GM20431 (cell line): ENCODE measurements around the gene ADGRL3.
"Not testable (repeated sequence)": the region's sequence is repeated elsewhere in the genome, so short reads cannot be mapped to it uniquely, and the experiment has no call there.

Source experiments
- in situ Hi-C: fragments of 300-500 bp; cut with MseI, MboI; formaldehyde crosslinking; loops from one replicate; pipeline ENCODE4 v1.15.0; 2020; ENCODE audit warnings: low sequenced_read_pairs; ENCODE audit not compliant: unreplicated experiment

The ADGRL3 gene

DNA sequence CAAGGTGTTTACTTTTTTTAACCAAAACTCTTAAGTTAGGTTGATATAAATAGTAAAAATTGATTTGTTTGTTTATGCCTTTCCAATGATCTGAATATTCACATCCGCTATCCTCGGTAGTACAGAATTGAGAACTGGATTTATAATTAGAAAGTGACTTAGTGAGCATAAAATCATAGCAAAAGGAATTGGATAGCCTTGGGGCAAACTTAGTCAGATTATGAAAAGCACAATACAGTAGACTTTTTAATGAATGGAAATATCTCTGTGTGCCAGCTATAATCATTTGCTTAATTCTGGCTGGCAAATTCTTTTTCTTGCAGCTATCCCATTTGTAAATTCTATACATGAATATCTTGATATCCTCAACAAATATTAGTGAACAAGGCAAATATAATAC is 713.5 kb downstream of the ADGRL3 start:
- in situ Hi-C loops, result no loop called here

DNA sequence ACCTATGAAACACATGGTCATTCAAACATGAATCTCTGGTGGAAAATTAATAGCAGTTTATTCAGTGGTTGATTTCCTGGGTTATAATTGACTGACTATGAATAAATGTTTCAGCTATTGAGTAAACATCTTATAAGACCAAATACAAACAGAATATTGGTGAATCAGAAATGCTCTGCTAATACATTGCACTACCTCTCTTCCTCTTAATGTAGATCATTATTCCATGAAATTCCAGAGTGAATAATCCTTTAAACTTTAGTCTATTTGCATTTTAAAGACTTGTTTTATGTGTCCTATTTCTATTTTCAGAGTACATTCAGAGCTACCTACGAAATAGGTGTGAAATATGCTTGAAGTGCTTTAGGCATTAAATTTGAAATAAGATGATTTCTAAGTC is 715.4 kb downstream of the ADGRL3 start:
- in situ Hi-C loops, result no loop called here

DNA sequence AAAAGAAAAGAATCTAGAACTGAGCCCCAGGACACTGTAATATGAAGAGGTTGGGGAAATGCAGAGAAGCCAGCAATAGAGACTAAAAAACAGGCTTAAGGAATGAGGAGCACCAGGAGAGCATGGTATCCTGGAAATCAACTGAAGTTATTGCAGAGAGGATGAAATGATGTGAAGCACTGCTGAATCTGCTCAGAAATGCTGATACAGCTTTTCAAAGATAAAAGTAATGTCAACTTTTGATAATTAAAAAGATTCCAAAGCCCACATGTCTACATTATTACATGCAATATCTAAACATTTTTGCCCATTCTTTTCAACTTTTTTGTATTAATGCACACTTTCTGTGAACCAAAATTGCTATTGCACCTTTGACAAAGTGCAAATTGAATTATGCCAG is 718.4 kb downstream of the ADGRL3 start:
- in situ Hi-C loops, result no loop called here

- in situ Hi-C loops, result no loop called here
Observed at GRCh38 chr4:61918987-61919386, 718.9 kb downstream of the ADGRL3 start.

DNA sequence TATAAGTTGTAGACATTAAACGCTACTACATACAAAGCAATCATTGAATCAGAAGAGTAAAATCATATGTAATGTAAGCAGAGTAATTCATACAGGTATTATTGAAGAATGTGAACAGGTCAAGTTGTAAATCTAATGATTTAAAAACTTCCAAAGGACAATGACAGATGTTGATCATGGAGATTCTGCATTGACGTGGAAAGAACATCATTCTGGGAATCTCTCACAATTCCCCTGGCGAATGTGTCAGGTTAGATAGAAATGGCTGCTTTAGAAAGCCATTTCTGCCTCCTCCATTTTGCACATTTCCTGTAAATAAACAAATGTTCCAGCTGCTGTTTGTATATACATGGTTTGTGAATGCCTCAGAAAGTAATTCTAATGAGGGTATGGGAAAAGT is 719.4 kb downstream of the ADGRL3 start:
- in situ Hi-C loops, result no loop called here

DNA sequence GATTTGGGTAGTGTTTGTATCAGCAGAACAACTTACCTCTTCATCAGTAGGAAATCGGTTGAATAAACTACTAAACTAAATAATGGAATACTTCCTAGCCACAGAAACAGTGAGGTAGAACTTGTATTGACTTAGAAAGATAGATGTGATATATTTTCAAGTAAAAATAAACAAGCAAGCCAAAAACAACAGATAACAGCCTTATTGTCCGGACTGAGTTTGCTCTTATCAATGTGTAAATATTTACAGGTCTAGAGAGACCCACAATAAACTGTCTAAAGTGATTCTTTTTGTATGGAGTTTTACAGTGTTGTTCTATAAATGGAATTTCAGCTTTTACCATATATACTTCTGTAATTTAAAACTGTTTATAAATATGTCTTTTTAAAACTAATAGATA is 721.8 kb downstream of the ADGRL3 start:
- in situ Hi-C loops, result no loop called here

- in situ Hi-C loops, result no loop called here
Observed at GRCh38 chr4:61922766-61923165, 722.6 kb downstream of the ADGRL3 start.

- in situ Hi-C loops, result no loop called here
Observed at GRCh38 chr4:61923179-61923578, 723.1 kb downstream of the ADGRL3 start.

- in situ Hi-C loops, result no loop called here
Observed at GRCh38 chr4:61924131-61924530, 724.0 kb downstream of the ADGRL3 start.

DNA sequence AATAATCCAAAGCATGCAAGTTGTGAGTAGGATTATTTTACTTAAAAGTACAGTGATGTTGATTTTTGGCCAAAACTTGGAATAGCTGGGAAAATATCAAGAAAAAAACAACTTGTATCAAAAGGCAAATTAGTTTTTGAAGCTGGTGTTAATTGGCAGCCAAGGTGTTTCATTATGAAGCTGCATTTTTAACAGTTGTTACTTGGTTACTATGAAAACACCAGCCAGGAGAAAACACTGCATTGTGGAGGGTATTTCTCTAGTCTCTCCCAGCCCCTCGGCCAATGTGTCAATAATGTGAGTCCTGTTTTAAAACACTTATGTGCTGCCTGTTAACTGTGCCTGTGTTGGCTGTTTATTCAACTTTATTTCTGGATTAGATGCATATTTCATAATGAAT is 733.4 kb downstream of the ADGRL3 start:
- in situ Hi-C loops, result no loop called here

GRCh38 chr4:61934198-61934597 is 734.1 kb downstream of the ADGRL3 start:
- in situ Hi-C loops, result no loop called here

- in situ Hi-C loops, result no loop called here
Observed at GRCh38 chr4:61938250-61938846, 738.2 kb downstream of the ADGRL3 start.

DNA sequence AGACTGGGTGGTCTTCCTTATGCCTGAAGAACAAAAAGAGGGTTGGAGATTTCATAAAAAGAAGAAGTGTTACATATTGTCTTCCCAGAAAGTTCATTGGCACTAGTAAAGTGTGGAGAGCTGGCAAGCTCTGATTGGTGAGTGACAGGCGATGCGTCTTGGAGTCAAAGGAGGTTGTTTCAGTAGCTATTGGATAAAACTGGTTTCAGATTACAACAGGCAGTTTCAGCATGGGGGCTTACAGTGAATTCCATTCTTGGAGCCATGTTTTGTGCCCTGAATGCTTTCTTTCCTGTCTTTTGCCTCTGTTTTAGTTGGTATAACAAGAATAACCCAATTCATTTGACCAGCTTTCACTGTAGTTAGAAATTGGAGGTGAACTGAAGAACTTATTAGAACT is 750.5 kb downstream of the ADGRL3 start:
- in situ Hi-C loops, result no loop called here

- in situ Hi-C loops, result no loop called here
Observed at GRCh38 chr4:61953386-61953785, 753.3 kb downstream of the ADGRL3 start.

DNA sequence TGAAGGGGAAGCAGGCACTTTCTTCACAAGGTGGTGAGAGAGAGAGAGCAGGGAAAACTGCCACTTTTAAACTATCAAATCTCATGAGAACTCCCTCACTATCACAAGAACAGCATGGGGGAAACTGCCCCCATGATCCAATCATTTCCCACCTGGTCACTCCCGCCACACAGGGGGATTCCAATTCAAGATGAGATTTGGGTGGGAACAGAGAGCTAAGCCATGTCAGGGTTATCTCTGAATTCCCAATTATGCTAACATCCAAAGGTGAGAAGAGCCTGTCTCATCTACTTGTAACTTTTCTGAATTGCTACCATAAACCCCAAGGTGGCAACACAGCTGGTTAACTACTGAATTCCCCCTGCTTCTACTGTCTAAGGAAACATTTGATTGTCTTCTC is 758.5 kb downstream of the ADGRL3 start:
- in situ Hi-C loops, result no loop called here

- in situ Hi-C loops, result no loop called here
Observed at GRCh38 chr4:61959087-61959486, 759.0 kb downstream of the ADGRL3 start.

GRCh38 chr4:61984260-61984909 is 784.3 kb downstream of the ADGRL3 start:
- in situ Hi-C loops, result no loop called here

DNA sequence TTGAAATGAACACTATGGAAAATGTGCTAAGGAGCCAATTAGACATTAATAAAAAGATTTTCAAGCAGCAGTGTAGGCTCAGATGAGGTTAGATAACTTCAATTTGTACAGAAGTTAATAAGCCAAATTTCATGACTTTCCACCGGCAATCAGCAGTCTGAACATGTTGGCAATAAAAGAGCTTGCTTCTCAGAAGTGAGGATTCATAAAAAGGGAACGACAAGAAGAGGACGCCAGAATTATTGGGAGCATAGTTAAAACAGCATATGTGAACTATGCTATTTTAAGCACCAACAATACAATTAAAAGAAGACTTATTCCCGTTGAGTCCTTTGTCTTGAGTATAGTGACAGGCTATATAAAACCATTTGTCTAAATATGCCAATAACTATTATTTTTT is 785.3 kb downstream of the ADGRL3 start:
- in situ Hi-C loops, result no loop called here

DNA sequence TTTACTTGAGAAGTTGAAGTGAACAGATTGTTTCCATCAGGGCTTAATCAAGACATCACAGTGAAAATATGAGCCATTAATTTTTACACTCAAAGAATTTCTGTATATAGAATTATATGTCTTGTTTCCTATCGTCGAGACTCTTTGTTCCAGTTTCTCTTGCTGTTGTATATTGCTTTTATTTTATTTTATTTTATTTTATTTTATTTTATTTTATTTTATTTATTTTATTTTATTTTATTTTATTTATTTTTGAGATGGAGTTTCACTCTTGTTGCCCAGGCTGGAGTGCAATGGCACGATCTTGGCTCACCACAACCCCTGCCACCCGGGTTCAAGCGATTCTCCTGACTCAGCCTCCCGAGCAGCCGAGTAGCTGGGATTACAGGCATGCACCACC is 786.8 kb downstream of the ADGRL3 start:
- in situ Hi-C loops, result not testable (repeated sequence)

- in situ Hi-C loops, result no loop called here
Observed at GRCh38 chr4:61992351-61992750, 792.2 kb downstream of the ADGRL3 start.

DNA sequence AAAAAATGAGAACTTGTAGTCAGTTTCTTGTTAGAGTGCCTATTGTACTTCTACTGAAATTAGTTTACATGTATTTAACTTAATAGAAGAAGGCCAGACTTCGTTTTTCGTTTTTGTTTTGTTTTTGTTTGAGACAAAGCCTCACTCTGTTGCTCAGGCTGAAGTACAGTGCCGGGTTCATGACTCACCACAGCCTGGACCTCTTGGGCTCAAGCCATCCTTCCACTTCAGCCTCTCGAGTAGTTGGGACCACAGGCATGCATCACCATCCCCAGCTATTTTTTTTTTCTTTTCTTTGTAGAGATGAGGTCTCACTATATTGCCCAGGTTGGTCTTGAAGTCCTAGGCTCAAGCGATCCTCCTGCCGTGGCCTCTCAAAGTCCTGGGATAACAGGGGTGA is 793.9 kb downstream of the ADGRL3 start:
- in situ Hi-C loops, result no loop called here

GRCh38 chr4:61995717-61996340 is 795.7 kb downstream of the ADGRL3 start:
- in situ Hi-C loops, result no loop called here
